Middle frontal gyrus (tissue), 1 donor: ENCODE data around the gene KCNH4.
"Not testable (repeated sequence)": the region's sequence is repeated elsewhere in the genome, so short reads cannot be mapped to it uniquely, and the experiment has no call there.

Source experiments
- DNase-seq: peaks from one replicate; pipeline ENCODE4 v3.0.0-alpha.2; 2015; ENCODE audit warnings: low spot score; ENCODE audit errors: extremely low spot score

The KCNH4 gene

DNA sequence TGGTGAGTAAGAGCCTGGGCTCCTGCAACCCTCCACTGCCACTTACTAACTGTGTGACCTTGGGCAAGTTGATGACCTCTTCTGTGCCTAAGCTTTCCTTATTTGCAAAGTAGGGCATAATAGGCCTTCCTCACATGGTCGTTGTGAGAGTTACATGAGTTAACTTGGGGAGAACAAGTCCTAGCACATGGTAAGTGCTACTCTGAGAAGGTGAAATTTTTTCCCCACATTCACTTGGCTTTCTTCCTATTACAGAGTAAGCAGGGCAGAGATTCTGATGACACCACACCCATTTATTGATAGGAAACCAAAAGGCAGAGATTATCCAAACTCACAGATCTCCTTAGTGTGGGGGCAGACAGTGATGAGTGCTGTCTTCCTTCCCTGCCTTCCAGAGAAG lies 1.6 kb downstream of the KCNH4 start:
- DNase-seq = no peak

DNA sequence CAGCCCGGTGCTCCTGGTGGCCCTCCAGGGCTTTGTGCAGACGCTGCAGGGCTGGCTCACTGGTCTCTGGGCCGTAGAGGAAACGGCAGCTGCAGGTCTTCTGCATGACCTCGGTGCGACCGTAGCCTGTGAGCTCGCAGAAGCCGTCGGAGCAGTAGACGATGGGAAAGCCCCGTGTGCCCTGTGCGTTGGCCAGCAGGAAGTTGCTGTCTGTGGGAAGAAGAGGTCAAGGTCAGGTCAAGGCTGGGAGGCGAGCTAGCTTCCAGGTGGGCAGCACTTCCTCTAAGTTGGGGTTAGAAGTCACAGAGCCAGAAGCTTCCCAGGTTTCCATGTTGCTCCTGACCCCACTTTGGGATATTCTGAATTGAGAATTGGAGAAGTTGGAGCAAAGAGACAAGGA lies 2.1 kb downstream of the KCNH4 start:
- DNase-seq = no peak

DNA sequence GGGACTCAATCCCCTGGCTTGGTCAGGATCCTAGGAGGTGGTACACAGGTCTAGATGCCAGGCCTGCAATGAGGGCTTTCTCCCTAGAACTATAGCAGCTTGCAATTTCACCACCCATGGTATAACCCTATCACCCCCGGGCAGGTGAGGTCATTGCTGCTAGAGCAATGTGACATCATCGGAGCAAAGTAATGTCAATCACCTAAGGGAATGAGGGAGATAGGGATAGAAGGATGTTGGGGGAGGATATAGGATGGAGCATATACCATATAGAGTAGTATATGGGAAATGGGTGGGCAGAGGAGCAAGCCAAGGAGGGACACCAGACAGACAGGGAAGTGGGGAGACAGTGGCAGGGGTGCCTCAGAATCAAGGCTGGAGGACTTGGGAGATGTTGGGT lies 3.3 kb downstream of the KCNH4 start:
- no peak for DNase-seq

DNA sequence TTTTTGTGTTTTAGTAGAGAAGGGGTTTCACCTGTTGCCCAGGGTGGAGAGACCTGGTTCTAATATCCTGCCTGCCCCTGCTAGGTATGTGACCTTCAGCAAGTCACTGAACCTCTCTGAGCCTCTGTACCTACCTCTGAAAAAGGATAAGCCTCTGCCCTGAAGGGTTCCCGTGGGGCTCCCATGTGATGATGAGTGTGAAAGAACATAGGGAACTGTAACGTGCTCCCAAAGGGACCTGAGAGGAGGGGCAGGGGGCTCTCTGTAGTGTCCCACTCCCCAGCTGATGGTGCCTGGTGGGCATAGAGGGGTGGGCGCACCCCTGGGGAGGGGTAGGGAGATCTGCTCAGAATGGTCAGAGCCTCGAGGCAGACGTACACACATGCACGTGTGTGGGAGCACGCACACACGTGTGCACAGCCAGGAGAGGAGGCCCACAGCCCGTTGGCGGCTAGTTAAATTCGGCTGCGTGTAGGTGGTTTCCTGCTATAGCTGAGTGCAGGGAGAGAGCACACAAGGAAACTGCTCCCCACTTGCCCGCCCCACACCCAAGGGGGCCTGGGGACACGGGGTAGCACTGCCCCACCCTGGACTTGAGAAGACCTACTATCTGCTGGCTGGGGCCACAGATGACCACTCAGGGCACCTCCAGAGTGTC lies 6.7 kb downstream of the KCNH4 start:
- peak; percentile 50 for DNase-seq

GRCh38 chr17:42171831-42172230 lies 9.1 kb downstream of the KCNH4 start:
- DNase-seq = no peak

DNA sequence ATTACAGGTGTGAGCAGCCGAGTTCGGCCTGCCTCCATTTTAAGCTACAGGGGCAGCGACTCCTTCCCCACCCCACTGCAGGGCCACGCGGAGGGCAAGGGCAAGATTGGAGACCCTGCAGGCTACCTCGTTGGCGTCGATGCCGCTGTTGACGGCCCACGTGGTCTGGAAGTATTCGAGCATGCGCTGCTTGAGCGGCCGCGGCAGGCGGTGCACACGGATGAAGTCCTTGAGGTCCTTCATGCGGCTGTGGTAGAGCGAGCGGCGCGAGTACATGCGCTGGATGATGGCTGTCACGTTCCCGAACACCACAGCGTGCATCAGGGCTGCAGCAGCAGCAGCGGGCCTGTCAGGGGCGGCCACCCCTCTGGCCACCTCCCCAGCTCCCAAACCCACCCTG lies 11.6 kb downstream of the KCNH4 start:
- DNase-seq = no peak

DNA sequence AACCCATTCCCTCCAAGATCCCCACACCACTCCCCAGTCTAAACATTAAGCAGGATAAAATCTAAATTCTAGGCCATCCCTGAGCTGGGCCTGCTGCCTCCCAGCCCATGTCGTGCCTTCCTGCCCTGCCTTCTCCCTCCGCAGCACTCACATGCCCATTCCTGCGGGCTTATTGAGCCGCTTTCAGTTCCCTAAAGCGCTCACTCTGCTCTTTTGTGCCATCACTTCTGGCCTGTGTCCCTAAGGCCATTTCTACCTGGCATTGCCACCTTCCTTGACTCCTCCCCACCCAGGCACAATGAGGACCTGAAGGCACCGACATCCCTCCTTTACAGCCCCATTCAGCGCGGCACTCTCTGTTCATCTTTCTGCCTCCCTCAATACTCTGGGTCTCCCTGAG lies 13.1 kb downstream of the KCNH4 start:
- DNase-seq = no peak

GRCh38 chr17:42166196-42166763 lies 14.7 kb downstream of the KCNH4 start:
- no peak for DNase-seq

GRCh38 chr17:42165751-42166150 lies 15.2 kb downstream of the KCNH4 start:
- DNase-seq = no peak

DNA sequence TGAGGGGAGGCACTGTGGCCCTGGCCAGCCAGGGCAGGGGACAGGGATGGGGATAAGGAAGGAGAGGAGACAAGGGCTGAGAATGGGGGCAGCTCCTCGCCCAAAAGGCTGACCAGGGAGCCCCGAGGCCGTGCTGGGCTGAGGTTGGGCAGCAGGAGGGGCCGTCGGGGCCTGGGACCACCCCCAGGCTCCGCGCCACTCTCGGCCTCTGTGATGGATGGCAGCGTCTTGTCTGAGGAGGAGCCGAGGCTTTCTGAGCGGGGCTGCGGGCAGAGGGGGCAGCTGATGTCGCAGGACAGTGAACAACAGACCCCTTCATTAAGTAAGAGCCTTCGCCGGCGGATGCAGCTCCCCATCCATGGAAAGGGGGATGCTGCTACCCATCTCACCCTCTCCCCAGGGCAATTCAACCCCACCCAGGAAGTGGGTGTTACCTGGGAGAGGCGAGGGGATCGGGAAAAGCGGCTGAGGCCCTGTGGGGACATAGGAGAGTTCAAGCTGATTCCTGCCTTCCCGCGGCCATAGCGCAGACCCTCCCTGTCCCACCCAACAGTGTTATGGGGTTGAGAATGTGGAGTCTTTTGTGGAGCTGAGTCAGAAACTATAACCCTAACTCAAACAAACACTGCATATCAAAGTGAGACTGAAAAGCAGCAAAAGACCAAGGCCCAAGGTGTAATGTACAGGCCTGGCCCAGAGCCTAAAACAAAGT lies 17.1 kb downstream of the KCNH4 start:
- no peak for DNase-seq

DNA sequence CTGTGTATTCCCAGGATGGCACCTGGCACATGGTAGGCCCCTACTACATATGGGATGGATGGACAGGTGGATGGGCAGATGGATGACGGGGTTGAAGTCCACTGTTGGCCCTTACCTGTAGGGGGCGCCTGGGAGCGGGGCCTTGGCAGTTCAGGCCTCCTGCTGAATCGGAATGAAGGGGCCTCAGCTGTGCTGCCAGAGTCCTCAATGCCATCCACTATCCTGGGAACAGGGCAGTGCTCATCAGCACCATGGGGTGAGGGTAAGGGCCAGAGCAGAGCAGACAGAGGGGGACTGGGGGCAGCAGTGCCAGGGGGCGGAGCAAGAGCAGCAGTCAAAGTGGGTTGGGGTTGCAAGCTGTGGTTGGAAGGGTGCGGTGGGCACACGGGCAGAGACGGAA lies 17.8 kb downstream of the KCNH4 start:
- no peak for DNase-seq

DNA sequence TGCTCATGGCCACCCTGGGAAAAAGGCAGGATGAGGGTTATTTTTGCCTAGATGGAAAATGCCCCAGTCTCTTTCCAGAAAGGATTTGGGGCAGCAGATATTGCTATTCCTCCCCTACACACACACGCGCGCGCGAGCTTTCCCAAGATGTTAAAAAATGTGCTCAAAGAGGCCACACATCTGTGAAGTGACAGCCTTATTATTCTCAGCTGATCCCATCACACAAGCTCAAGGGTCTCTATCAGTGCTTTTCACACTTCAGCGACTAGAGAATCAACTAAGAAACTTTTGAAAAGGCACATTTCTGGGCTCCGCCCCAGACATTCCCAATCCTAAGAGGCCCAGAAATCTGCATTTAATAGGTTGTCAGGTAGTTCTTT lies 20.4 kb downstream of the KCNH4 start:
- no peak for DNase-seq

GRCh38 chr17:42159796-42160530 lies 21.0 kb downstream of the KCNH4 start:
- no peak for DNase-seq

- DNase-seq = no peak
These were observed 25.3 kb downstream of the KCNH4 start for GRCh38 chr17:42155614-42156045.

DNA sequence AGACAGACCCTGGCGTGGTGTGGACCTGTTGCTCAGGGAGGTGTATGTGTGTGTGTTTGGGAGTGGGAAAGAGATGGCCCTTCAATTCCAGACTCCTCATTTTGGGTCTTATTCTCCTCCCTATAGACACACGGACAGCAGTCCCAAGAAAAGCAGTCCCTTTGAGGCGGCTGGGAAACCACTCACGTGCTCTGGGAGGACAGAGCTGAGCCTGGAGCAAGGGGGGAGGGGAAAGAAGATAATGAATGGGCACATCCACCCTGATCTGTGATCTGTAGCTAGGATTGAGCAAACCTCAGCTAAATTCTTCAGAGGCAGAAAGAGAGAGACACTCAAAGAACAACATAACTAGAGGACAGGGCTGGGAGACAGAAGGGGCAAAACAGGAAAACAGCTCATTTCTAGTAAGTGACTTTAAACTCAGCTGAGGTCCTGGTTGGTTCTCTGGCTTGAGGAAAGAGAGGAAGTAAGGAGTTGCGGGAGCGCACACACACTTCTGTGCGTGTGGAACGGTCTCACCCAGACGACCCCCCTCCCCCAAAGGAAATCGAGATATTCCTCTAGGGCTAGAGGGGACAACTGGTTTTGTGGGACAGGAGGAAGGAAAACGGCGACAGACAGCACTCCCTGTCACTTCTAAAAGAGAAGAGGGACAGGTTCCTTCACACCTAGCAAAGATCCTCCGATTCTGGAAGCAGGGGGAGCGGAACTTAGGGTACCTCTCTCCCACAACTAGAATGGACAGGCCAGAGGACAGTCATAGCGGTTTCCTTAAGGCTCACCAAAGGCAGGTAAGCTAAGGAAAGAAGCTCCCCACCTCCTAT lies 26.8 kb downstream of the KCNH4 start:
- DNase-seq = no peak

- DNase-seq = no peak
These were observed 33.9 kb downstream of the KCNH4 start for GRCh38 chr17:42146911-42147607.

- not testable (repeated sequence) for DNase-seq
These were observed 37.8 kb downstream of the KCNH4 start for GRCh38 chr17:42143138-42143537.

DNA sequence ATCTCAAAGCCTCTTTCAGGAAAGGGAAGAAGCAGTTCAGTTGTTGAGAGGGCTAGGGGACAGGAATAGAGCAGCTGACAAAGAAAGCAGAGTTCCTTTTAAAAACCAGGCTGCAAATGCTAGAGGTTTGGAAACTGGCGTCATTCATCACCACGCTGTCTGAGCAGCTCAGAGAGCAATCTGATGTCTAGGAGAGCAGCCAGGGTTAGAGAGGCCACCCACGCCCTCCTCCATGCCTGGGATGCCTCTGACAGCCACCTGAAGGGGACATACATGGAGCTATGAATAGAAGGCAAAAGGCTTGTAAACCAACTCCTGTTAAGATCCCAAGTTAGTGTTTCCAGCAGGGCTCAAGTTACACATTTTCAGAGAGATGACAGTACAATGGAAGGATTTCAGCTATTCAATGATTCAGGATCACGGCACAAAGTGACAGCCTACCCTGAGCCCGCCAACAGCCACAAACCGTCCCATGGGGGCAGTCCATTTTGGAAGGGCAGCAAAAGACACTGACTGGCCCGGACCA lies 38.5 kb downstream of the KCNH4 start:
- no peak for DNase-seq

DNA sequence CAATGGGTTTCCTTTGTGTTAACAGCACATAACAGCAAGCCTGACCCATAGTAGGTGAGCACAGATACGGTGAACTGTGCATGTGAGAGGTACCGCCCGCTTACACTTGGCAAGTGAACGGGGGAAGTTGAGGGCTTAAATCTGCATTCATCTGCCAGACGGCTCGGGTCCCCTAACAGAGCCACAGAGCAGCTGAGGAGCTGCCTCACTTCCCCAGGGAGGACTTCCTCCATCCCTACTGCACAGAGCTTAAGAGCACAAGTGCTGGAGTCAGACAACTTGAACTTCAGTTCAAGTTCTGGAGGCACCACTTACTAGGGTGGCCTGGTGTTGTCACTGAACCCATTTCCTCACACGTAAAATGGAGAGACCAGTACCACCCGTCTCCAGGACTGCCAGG lies 39.6 kb downstream of the KCNH4 start:
- no peak for DNase-seq

DNA sequence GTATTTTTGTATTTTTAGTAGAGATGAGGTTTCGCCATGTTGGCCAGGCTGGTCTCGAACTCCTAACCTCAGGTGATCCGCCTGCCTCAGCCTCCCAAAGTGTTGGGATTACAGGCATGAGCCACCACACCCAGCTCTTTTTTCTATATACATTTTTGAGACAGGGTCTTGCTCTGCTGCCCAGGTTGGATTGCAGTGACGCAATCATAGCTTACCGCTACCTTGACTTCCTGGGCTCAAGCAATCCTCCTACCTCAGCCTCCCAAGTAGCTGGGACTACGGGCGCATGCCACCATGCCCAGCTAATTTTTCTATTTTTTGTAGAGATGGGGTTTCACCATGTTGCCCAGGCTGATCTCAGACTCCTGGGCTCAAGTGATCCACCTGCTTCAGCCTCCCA lies 40.3 kb downstream of the KCNH4 start:
- not testable (repeated sequence) for DNase-seq
